GM12875 (cell line): ENCODE data around the gene PTCH2.

ENCODE experiments used
- H3K4me3 ChIP-seq: one replicate; pipeline ENCODE4 v1.5.1; 2011; ENCODE audit warnings: low read depth, low read length, control low read depth
- TF ChIP-seq, protein P1 (sequence below): IDR thresholded peaks from 2 replicates; pipeline ENCODE4 v1.5.1; 2011; ENCODE audit warnings: low read depth, mild to moderate bottlenecking, control low read depth, inconsistent platforms, low read length, moderate library complexity, borderline replicate concordance; ENCODE audit not compliant: insufficient read depth

The PTCH2 gene

DNA sequence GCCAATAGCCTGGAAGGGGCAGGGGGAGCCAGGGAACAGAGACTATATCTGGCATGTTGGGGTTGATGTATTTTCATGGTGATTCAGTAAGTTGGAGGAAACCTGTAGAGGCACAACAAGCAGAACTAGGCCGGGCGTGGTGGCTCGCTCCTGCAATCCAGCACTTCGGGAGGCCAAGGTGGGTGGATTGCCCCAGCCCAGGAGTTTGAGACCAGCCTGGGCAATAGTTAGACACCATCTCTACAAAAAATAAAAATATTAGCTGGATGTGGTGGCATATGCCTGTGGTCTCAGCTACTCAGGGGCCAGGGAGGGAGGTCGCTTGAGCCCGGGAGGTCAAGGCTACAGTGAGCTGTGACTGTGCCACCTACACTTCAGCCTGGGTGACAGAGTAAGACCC, 10.1 kb upstream of the PTCH2 start:
- no peak overlapping the region for H3K4me3 ChIP-seq
- TF ChIP-seq, protein P1, sequence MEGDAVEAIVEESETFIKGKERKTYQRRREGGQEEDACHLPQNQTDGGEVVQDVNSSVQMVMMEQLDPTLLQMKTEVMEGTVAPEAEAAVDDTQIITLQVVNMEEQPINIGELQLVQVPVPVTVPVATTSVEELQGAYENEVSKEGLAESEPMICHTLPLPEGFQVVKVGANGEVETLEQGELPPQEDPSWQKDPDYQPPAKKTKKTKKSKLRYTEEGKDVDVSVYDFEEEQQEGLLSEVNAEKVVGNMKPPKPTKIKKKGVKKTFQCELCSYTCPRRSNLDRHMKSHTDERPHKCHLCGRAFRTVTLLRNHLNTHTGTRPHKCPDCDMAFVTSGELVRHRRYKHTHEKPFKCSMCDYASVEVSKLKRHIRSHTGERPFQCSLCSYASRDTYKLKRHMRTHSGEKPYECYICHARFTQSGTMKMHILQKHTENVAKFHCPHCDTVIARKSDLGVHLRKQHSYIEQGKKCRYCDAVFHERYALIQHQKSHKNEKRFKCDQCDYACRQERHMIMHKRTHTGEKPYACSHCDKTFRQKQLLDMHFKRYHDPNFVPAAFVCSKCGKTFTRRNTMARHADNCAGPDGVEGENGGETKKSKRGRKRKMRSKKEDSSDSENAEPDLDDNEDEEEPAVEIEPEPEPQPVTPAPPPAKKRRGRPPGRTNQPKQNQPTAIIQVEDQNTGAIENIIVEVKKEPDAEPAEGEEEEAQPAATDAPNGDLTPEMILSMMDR = no peak

- no peak overlapping the region for H3K4me3 ChIP-seq
- TF ChIP-seq, protein P1 = no peak
Observed at GRCh38 chr1:44851308-44851707, 8.3 kb upstream of the PTCH2 start.

DNA sequence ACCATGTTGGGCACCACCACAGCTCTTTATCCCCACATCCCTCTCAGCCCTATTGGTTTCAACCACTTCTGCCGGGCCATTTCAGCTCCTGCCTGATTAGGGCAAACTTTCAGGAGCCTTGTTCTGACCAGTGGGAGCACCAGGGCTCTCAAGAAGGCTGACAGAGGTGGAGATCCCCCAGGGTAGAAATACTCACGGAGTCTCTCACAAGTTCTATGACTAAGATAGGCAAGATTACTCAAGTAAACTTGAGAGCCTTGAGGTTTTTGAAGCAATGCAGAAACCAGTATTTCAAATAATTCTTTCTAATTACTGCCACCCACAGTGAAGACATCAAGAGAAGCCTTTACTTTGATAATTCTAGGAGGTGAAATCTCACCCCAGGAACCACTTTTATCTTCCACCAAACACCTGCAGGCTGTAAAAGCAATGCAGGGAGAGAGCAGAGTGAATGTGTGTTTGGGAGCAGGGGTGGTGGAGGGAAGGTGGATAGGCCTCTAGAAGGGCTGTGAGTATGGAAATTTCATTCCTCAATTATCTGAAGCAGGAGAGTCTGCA, 6.6 kb upstream of the PTCH2 start:
- TF ChIP-seq, protein P1 = no peak
- H3K4me3 ChIP-seq = no peak overlapping the region

- TF ChIP-seq, protein P1 = no peak
- no peak overlapping the region for H3K4me3 ChIP-seq
Observed at GRCh38 chr1:44848456-44849181, 5.6 kb upstream of the PTCH2 start.

DNA sequence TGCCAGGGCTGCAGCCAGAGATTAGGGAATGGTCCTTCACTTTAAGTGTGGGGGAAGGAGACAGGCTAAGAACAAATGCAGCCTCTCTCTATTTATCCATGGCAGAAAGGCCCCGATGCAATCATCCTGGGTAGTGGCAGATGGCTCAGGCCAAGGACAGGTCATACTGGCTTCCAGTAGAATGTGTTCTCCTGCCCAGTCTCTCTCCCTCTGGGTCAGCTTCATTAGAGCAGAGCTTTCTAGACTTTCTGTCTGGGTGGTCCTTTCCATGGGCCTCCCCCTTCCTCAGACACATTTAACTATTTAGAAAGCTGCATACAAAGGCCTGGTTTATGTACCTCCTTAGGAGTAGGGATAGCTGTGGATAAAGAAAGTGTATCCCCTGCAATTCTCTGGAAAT, 4.8 kb upstream of the PTCH2 start:
- TF ChIP-seq, protein P1 = no peak
- H3K4me3 ChIP-seq = no peak overlapping the region

DNA sequence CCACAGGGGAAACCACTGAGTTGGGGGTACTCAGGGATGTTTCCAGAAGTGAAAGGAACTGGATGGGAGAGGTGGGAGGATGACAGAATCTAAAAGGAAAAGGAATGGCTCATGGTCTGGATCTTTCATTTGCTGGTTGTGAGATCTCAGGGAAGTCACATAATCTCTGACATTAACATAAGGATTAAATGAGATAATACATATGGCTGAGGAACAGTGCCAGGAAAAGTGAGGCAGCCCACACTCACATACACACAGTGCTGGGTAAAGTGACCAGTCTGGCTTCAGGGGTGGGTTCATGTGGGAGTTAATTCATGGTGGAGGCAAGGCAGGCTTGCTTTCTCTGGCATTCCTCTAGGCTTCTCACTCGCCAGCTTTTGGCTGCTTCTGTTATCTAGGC, 3.9 kb upstream of the PTCH2 start:
- TF ChIP-seq, protein P1 = no peak
- no peak overlapping the region for H3K4me3 ChIP-seq

- TF ChIP-seq, protein P1 = no peak
- no peak overlapping the region for H3K4me3 ChIP-seq
Observed at GRCh38 chr1:44842486-44842861, 579 bp downstream of the PTCH2 start.
